Coronary artery (tissue), 2 donors: ENCODE data around the gene FPR3.

Experiments
- DNase-seq: peaks from one replicate; pipeline ENCODE4 v3.0.0-alpha.2; 2017; ENCODE audit warnings: low spot score
- H3K27ac ChIP-seq, 2 donors: fragments of 200-600 bp; sonication (generic); one replicate each; pipeline ENCODE4 v1.5.1; 2016 to 2019
- H3K4me3 ChIP-seq: fragments of 200-600 bp; sonication (generic); 2 replicates; pipeline ENCODE4 v1.5.1; 2016; ENCODE audit warnings: mild to moderate bottlenecking, moderate library complexity
- CTCF ChIP-seq: fragments of 200-600 bp; sonication (generic); IDR thresholded peaks from one replicate; pipeline ENCODE4 v1.5.1; 2019; ENCODE audit warnings: antibody characterized with exemption

FPR3 gene

GRCh38 chr19:51755571-51755970 lies 39.4 kb upstream of the FPR3 start:
- no peak for TF ChIP-seq CTCF
- Histone ChIP-seq H3K4me3 (no peak overlapping the region), H3K27ac (no peak overlapping the region)
- no peak for DNase-seq

- no peak for DNase-seq
- Histone ChIP-seq H3K4me3 (no peak within 1 kb of the TSS), H3K27ac (no peak within 1 kb of the TSS)
- TF ChIP-seq CTCF: no peak
Observed at GRCh38 chr19:51760697-51761356, 34.1 kb upstream of the FPR3 start, which contains the start of gene FPR2. TSS of gene FPR2 (plus strand) at chr19:51761180. CDS start at chr19:51768659, 7,479 bp downstream.

GRCh38 chr19:51761696-51762095 lies 33.3 kb upstream of the FPR3 start:
- TF ChIP-seq CTCF: no peak
- Histone ChIP-seq H3K27ac (no peak overlapping the region), H3K4me3 (no peak overlapping the region)
- no peak for DNase-seq

DNA sequence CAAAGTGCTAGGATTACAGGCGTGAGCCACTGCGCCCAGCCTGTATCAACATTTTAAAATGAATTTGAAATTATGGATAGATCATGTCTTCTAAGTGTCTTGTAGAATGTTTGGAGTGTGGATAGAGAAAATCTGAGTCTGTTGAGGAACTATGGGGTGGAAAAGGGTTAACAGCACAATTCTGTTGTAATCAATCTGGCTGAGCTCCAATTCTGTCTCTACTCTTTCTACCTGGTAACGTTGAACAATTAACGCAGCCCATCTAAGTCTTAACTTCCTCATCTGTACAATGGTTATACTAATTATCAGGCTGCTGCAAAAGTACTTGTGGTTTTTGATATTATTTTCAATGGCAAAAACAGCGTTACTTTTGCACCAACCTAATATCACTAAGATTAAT lies 29.9 kb upstream of the FPR3 start:
- Histone ChIP-seq H3K4me3 (no peak overlapping the region), H3K27ac (no peak overlapping the region)
- DNase-seq: no peak
- no peak for TF ChIP-seq CTCF

- no peak overlapping the region for H3K4me3 ChIP-seq
- no peak for DNase-seq
- H3K27ac ChIP-seq: no peak overlapping the region
- TF ChIP-seq CTCF: no peak
Observed at GRCh38 chr19:51766461-51766860, 28.5 kb upstream of the FPR3 start.

GRCh38 chr19:51771376-51772130 lies 23.4 kb upstream of the FPR3 start:
- H3K27ac ChIP-seq: no peak overlapping the region

More at GRCh38 chr19:51771376-51772130, 23.4 kb upstream of the FPR3 start:
- no peak for DNase-seq
- TF ChIP-seq CTCF: no peak
- no peak overlapping the region for H3K4me3 ChIP-seq
